GM18909 (cell line): ENCODE data around the gene TTLL11.

ENCODE experiments used
- ATAC-seq: cut with Tn5 transposase; IDR thresholded peaks from one replicate; pipeline ENCODE4 v1.9.1; 2021; ENCODE audit warnings: mild to moderate bottlenecking; ENCODE audit not compliant: unreplicated experiment, poor library complexity

Gene TTLL11

DNA sequence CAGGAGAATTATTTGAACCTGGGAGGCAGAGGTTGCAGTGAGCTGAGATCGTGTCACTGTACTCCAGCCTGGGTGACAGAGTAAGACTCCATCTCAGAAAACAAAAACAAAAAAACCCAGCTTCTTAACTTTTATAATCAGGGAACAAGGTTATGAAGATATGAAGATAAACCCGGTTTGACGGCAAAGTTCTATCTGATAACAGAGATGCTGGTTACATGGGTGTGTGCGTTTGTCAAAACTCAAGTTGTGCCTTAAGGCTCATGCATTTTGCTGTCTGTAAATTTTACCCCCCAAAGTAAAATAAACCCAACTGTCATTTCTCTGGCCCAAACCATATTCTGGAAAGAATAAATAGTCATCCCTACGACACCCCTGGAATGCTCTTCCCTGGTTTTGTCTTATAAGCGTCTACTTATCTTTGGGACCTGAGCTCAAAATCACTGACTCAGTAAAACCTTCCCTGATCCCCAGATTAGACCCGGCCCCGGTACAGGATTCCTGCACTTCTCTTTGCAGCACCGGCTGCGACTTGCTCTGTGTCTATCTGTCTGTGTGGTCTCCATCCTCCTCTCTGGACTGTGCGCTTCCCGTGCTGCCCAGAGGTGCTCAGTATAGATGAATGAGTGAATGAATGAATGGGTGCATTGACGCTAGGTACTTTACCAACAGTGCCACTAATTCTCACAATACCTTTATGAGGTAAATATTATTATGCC, 269.5 kb downstream of the TTLL11 start:
- ATAC-seq: no peak

DNA sequence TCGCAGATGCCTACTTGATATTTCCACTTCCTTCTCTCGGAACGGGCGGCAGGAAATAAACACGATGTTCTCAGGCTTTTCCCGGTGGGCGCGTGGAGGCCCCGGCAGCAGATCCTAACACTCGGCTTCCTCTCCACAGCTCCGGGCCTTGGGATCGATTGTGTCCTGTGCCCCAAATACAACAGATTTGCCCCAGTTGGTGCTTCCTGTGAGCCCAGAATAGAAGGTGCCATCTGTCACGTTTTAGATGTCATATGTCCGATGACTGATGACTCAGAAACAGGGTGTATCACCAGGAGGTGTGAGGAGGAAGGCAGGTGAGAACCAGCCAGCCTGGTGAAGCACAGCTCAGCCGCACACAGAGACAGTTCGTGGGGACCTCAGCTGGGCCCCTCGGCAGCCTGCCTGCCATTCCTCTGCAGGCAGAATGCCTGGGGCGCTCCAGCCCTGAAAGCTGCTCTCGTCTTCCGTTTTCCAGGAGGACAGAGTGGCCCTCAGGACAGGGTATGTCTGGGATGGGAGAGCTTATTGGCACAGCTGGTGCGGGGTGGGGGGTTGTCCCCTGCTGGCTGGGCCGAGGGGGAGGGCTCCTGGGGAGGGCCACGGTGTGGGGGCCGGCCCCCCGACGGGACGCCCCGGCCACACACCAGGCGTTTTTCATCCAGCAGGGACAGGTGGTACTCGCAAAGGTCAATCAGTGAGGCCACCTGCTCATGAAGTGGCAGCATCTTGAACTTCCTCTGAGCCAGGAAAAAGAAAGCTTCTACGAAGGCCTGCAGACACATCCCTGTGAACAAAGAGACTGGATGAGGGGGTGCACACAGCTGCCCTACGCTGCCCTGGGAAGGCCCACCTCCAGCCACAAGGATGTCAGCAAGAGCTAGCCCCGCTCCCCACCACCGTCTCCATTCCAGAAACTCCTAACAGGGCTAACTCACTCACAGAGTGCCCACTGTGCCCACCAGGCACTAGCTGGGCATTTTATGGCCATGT, 270.7 kb downstream of the TTLL11 start:
- ATAC-seq: no peak

DNA sequence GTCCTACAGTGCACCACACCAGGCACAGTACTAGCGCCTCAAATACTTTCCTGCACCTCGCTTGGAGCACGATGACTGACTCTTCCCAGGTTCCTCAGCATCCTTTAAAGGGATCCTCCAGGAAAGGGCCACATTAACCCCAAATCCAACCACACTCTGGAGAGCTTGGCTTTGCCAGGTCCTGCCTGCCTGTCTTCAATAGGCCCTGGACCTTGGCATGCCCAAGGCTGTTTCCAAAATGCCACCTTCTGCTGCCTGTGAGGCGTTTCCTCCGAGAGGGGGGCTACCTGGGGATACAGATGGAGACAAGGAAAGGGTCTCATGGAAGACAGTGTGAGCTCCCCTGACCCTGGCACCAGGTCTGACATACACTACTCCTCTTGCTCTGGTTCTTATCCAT, 271.8 kb downstream of the TTLL11 start:
- no peak for ATAC-seq

DNA sequence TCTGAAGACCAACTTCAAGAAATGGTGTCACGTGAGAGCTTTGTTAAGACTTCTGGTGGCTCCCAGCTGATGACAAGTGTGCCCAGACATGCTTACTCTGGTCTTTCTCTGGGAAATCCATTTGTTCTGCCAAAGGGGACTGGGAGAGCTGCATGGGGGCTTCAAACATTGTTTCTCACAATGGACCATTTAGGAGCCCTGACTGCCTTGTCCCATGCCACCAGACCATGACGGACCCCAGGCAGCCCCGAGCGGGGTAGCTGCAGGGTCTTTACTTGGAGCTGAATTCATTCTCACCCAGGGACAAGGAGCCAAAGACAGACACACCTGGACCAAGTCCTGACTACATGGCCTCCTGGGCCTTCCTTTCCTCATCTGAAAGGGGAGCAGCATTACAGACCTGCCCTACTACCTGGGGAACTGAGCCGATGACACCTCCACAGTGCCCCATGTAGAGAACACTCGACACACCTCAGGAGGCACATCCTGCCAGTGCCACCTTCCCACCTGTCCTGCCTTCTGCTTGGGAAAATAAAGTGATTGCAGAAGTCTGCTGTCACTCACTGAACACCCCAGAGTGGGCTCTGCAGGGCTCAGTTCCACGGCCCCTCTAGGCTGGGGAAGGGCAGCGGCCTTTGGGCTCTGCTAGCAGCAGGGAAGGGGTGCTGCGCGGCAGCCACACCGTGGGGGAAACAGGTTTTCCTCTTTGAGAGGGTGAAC, 272.7 kb downstream of the TTLL11 start:
- no peak for ATAC-seq

DNA sequence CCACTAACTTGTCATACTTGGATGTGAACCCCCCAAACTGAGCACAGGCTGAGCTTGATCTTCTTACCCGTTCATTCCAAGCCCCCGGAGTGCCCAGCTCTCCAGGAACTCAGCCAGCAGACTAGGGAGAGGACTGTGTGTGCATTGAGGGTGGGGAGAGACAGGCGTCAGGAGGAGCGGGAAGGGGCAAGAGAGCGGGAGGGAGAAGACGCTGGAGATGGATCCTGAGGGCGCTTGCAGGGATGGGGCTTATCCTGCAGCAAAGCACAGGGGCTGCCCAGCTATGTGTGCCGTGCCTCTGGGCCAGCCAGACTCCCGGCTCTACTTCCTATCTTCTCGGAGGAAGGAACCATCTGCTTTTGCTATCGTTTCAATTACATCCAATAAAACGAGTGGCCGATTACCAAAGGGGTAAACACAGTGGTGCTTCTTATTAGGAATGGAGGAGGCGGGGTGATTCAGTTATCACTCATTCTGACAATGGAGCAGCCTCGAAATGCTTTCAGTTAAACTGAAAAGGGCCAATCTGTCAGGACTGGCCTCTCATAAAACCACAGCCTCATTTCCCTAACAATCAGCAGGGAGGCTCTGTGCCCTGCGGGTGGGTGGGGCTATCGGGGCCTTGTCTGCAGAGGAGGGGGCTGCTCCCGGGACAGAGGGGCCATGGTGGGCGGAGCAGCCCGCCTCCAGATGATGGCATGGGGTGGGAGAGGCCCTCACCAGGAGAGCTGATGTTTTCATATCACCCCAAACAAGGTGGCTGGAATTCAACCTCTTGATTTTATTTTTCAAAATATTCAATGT, 273.5 kb downstream of the TTLL11 start:
- ATAC-seq: no peak

DNA sequence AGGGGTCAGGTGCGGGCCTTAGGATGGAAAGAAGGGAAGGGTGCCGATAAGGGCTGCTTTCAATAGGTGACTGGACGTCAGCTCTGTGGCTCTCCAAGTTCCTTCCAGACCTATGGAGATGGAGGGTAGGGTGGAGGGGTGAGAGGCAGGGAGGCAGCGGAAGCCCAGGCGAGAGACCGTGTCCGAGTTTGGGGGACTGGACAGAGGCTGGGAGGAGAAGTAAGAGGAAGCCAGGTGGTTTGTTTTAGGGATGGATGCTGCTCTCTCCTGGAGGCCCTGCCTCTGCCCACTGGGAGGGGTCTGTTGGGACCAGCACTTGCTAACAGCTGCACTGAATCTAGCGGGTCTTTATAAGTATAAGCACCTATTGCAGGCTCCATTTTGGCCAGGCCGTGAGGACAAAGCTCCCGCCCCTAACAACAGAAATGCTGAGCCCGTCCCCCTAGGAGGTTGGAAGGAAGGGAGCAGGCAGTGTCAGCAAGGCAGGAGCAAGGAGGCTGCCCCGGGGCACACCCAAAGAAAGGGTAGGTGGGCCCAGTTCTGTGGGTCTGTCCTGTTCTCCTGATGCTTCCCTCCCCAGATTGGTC, 274.2 kb downstream of the TTLL11 start:
- no peak for ATAC-seq

DNA sequence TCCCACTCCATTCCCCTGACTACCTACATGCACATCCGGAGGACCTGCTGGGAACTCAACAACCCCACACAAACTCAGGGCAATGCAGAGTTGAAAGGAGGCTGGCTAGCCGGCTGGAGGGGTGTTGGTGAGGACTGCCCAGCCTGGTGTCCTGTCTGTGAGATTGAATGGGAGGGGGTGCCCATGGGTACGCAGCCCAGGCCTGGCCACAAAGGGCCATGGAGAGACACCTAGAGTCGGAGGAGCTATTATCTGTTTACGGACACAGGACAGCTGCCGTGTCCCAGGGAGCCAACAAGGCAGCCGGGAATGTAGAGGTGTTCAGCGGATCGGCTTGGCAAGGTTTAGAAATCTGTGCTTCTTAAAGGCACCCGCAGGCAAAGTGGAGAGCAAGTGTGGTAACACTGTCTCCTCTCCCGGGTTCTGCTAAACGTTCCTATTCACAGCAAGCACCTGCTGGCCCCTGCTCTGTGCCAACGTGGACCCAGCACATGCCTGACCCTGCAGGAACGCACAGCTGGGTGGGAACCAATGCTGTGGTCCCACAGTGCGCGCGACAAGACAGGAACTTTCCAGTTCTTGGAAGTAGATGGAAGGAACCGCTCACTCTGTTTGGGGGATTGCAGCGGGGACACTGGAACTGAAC, 275.0 kb downstream of the TTLL11 start:
- ATAC-seq: no peak

DNA sequence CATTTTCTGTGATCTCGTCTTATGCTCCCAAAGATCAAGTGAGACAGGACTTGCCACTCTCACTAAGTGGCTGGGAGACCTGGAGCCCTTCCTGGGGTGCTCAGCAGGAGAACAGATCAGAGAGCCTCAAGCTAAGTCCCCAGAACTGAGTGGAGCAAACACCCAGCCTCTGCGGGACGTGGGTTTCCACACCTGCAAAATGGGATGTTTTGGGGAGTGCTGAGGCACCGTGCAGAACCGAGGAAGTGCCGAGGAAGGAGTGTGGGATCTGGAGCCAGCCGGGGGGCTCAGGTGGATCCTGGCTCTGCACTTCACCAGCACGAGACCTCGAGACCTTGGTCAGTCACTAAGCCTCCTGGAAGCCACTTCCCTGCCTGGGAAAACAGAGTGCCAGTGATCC, 275.6 kb downstream of the TTLL11 start:
- no peak for ATAC-seq

DNA sequence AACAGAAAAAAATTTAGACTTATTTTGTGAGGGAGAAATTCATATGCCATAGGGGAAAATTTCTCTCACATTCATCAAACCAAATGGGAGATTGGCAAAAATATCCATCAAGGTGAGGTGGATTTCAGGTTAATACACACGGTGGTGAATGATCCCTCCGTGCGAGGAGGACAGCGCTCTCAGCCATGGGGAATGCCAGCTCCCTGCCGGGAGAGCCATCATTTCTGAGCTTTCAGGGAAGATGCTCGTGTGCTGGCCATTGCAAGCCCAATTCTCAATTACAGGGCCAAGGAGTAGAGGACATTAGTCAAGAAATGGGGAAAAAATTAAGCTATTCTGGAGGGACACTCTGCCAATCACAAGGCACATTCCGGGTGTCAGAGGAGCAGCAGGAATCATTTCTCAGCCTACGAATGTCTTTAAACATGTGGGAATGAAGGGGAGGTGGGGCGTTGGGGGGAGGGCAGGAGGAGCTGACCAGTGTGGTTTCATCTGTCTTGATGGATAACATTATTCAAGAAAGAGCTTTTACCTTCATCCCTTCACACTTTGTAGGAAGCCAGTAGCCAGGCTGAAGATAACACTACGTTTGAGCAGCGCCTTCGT, 276.2 kb downstream of the TTLL11 start:
- no peak for ATAC-seq

DNA sequence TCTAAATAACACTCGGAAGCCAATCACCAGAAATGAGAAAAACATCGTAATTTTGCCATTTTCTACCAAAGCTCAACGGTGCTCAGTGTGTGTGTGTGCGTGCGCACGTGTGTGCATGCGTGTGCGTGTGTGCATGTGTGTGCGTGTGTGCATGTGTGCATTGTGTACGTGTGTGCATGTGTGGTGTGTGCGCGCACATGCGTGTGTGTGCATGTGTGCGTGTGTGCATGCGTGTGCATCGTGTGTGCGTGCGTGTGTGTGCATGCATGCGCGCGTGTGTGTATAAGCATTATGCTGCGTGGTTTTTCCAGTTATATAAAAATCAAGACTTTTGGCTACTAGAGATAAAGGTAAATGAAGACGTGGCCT, 276.7 kb downstream of the TTLL11 start:
- no peak for ATAC-seq

DNA sequence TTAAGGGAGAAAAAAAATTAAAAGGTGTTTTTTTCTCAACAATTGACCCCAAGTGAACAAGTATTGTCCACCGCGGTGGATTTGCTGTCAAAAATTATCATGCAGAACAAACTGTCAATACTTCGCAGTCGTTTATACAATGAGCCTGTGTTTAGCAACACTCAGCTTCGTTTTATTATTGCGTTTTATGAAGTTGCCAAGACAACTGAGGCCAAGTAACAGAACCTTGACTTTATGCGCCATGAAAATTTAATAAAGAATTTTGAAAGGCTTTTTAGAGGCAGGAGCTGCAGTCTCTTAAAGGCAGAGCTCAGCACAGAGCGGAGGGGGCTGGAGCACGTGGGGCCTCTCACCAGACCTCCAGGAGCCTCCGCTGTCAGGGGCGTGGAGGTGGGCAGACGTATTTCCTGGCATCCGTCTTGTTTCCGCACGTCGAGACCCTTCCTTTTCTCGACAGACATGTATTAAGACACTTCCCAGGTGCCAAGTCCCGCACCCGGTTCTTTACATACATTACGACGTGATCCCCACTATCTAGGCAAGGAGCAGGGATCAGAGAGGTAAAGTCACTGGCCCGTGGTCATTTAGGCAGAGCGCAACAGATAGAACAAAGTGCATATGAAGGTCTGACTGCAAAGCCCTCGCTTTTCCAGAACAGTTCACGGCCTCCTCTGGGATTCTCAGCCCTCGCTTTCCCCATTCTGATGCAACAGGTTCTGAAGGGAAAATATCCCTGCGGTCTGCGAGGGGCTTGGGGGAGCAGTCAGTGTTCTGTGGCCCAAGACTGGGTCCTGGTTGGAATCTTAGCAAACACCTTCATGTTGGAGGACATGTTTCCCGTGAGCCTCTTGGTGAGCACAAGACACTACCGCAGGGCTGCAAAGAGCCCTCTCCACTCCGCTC, 277.3 kb downstream of the TTLL11 start:
- no peak for ATAC-seq

DNA sequence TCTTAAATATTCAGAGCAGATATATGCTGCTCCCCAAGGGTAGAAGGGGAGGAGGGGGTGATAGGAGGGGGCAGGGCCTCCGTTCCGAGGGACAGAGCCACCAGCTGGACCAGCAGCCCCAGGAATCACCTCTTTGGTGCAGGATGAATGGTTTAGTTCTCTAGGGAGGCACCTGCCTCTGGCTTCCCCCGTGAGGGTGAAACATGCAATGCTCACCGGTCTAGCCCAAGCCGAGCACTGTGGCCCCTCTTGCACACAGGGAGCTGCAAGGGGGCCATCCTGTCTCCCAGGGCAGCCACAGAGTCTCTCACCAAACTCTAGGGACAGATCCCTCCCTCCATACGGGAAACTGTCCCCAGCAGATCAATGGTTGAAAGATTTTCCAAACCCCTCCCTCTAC, 278.0 kb downstream of the TTLL11 start:
- no peak for ATAC-seq

DNA sequence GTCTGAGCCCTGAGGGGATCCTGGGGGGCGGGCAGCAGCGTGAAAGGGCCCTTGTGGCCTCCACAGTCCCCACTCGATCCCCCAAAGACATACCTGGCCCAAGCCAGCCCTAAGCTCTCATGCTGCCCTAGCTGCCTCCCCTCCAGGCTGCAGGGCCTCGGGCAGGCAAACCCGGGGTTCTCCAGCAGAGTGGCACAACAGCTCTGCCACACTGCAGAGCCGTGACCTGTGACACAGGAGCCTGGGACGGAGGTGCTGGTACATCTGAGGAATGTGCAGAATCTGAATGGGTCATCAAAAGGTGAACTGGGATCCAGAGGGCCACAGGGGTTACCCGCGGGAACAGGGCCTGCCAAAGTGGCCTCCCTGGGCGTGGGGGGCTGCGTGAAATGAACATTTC, 278.5 kb downstream of the TTLL11 start:
- no peak for ATAC-seq

DNA sequence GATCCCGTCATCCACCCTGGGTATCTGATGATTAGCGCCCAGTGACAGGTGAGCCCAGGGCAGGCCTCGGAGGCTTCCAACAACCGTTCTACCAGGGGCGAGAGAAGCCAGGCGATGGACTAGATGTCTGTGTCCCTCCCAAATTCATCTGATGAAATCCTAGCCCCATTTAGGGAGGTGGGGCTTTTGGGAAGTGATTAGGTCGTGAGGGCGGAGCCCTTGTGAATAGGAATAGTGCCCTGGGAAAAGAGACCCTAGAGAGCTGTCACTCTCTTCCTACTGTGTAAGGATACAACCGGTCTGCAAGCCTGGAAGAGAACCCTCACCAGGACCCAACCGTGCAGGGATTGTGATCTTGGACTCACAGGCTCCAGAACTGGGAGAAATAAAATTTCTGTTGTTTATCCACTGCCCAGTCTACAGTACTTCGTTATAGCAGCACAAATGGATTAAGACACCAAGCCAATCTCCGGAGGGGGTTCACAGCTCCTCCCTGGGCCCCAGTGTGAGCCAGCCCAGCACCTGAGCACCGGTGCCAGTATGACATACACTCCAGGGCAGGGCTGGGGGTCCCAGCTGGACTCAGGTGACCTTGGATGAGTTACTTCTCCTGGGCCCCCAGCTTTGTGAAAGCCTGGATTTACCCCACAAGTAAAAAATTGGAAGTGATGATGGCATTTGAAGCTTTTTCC, 279.4 kb downstream of the TTLL11 start:
- ATAC-seq: no peak

DNA sequence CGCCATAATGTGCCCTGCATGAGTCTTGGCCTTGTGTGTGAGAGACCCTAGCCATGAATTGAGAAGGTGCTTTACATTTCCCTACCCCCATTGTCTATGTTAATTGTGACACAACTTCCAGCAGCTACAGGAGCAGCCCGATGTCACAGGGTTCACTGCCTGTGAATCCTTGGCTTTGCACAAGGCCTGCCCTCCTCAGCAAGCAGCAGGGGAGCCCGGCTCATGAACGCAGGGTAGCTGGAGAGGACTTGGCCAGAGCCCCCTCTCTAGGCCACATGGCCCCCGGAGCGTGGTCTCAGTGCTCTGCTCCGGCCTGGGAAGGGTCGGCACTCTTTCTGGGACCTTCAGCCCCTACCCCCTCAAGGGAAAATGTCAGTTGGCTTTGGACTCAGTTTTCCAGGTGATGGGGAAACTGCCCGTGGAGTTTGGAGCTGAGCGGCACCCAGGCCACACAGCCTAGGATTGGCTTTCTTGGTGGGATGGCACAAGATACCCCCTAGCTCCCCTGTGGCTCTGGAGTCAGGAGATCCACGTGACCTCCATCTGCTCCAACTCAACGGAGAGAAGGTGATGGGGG, 280.9 kb downstream of the TTLL11 start:
- ATAC-seq: no peak

DNA sequence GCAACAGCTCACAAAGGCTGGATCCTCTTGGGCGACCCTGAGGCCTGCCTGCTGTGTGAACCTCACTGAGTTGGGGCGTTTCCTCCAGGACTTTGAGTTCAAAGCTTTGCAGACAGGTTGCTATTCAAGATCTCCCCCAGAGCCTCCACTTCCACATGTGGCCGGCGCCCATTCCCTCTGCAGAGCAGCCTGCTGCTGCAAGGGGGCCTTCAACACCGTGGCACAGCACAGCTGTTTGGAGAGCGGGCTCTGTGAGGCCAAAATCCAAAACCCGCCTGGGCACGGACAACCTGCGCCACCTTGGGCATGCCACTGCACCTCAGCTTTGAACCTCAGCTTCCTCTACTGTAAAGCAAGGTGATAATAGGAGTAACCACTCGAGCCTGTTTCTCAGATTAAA, 281.4 kb downstream of the TTLL11 start:
- ATAC-seq: no peak

DNA sequence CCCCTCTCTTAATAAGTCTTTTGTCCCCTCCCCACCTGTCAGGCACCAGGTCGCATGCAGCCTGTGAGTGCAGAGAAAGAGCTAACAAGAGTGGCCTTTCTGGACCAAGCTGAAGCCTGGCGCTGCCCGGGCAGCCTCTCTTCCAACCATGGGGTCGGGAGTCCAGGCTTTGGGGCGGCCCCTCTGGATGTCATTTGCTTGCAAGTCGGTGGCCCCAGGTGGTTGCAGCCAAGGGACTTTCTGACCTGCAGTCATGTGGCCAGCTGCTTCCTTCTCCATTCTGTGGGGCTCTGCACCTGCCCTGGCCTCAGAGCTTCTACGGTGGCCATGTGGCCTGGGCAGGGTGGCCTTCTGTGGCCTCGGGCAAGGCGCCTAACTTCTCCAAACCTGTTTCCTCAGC, 282.0 kb downstream of the TTLL11 start:
- no peak for ATAC-seq
